DND-41 (cell line): ENCODE measurements around the gene SNX10.

Source experiments
- ATAC-seq: fragments of 200-7000 bp; cut with Tn5 transposase; 3 replicates; pipeline ENCODE4 v1.9.1; 2021; ENCODE audit warnings: low read depth; ENCODE audit not compliant: insufficient read depth
- DNase-seq: peaks from one replicate; pipeline ENCODE4 v3.0.0-alpha.2; 2020
- H2AFZ ChIP-seq: 2 replicates; pipeline ENCODE4 v1.6.0; 2012; ENCODE audit warnings: low read depth, low read length
- H3K27ac ChIP-seq: 2 replicates; pipeline ENCODE4 v1.5.1; 2012; ENCODE audit warnings: low read length, inconsistent platforms
- H3K27me3 ChIP-seq: fragments of 200-600 bp; sonication (generic); 2 replicates; pipeline ENCODE4 v1.6.0; 2012; ENCODE audit warnings: low read length, mild to moderate bottlenecking, inconsistent platforms; ENCODE audit not compliant: insufficient read depth, poor library complexity
- H3K36me3 ChIP-seq: 2 replicates; pipeline ENCODE4 v1.5.1; 2012; ENCODE audit warnings: low read length, inconsistent platforms; ENCODE audit not compliant: insufficient read depth
- H3K4me1 ChIP-seq: 2 replicates; pipeline ENCODE4 v1.5.1; 2012; ENCODE audit warnings: mild to moderate bottlenecking, low read length; ENCODE audit not compliant: insufficient read depth
- H3K4me2 ChIP-seq: 2 replicates; pipeline ENCODE4 v1.6.0; 2012; ENCODE audit warnings: mild to moderate bottlenecking, moderate library complexity, low read length, inconsistent platforms; ENCODE audit not compliant: insufficient read depth
- H3K4me3 ChIP-seq, 2 experiments: fragments of 200-600 bp in 1 of 2; shearing (Covaris generic) in 1 of 2; 2 replicates each; pipeline ENCODE4 v1.5.1; 2012 to 2016; ENCODE audit warnings: inconsistent platforms in 2 of 2, low read length in 2 of 2, mild to moderate bottlenecking in 2 of 2, low read depth in 1 of 2, moderate library complexity in 1 of 2
- H3K79me2 ChIP-seq: 2 replicates; pipeline ENCODE4 v1.6.0; 2012; ENCODE audit warnings: low read length, inconsistent platforms; ENCODE audit not compliant: insufficient read depth
- H3K9ac ChIP-seq: 2 replicates; pipeline ENCODE4 v1.6.0; 2012; ENCODE audit warnings: low read depth, mild to moderate bottlenecking, inconsistent platforms, low read length, moderate library complexity
- H3K9me3 ChIP-seq: 2 replicates; pipeline ENCODE4 v1.5.1; 2012; ENCODE audit warnings: low read length, moderate library complexity, mild to moderate bottlenecking, inconsistent platforms; ENCODE audit not compliant: insufficient read depth, severe bottlenecking
- H4K20me1 ChIP-seq: 2 replicates; pipeline ENCODE4 v1.6.0; 2012; ENCODE audit warnings: low read length; ENCODE audit not compliant: insufficient read depth
- EZH2 ChIP-seq: IDR thresholded peaks from 3 replicates; pipeline ENCODE4 v1.6.1; 2012; ENCODE audit warnings: borderline replicate concordance, low read depth, mild to moderate bottlenecking, moderate library complexity, low read length, inconsistent platforms; ENCODE audit not compliant: severe bottlenecking
- TF ChIP-seq, protein P1 (sequence below): IDR thresholded peaks from 2 replicates; pipeline ENCODE4 v1.5.1; 2012; ENCODE audit warnings: borderline replicate concordance, low read length, moderate library complexity, mild to moderate bottlenecking; ENCODE audit not compliant: poor library complexity, severe bottlenecking; ENCODE audit errors: extremely low read depth

Gene SNX10

GRCh38 chr7:26293569-26294308, 2.1 kb downstream of the SNX10 start:
- Histone ChIP-seq H3K9ac (no peak overlapping the region), H3K79me2 (peaks cover 6% of the 10 kb centered on the region), H3K36me3 (no peaks in the 10 kb centered on the region; the same call in 1 of the 2 replicates), H3K9me3 (no peaks in the 10 kb centered on the region), H3K4me2 (peak overlapping the region; percentile 84), H2AFZ (no peak overlapping the region), H4K20me1 (no peaks in the 10 kb centered on the region), H3K4me1 (peaks cover 25% of the 10 kb centered on the region), H3K27me3 (no peaks in the 10 kb centered on the region), H3K4me3 (no peak overlapping the region), H3K27ac (no peak overlapping the region)
- no peak for TF ChIP-seq EZH2
- TF ChIP-seq, protein P1, sequence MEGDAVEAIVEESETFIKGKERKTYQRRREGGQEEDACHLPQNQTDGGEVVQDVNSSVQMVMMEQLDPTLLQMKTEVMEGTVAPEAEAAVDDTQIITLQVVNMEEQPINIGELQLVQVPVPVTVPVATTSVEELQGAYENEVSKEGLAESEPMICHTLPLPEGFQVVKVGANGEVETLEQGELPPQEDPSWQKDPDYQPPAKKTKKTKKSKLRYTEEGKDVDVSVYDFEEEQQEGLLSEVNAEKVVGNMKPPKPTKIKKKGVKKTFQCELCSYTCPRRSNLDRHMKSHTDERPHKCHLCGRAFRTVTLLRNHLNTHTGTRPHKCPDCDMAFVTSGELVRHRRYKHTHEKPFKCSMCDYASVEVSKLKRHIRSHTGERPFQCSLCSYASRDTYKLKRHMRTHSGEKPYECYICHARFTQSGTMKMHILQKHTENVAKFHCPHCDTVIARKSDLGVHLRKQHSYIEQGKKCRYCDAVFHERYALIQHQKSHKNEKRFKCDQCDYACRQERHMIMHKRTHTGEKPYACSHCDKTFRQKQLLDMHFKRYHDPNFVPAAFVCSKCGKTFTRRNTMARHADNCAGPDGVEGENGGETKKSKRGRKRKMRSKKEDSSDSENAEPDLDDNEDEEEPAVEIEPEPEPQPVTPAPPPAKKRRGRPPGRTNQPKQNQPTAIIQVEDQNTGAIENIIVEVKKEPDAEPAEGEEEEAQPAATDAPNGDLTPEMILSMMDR, result no peak
- DNase-seq (no peak), ATAC-seq (no peak)

GRCh38 chr7:26295015-26295414, 3.4 kb downstream of the SNX10 start:
- H3K9ac ChIP-seq, result no peak overlapping the region
- ATAC-seq, result no peak

DNA sequence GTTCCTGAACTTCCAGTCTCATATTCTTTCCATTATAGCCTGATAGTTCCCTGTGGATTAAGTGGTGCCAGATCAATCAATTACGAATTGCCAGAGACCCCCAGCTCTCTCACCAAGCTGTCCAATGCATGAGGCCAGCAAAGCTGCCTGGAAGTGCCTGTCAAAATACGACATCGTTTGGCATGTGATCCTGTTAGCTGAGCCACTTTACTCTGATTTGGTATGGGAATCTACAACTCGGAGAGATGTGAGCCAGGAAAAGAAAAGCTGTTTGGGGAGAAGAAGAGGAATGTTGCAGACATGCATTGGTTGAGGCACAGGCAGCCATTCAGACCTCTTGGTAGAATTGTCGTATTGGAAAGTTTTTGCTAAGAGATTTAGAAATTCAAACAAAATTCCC, 3.9 kb downstream of the SNX10 start:
- DNase-seq, result no peak
- H3K4me3 ChIP-seq, result no peak overlapping the region
- no peaks in the 10 kb centered on the region for H3K27me3 ChIP-seq
- H3K79me2 ChIP-seq, result peaks cover 6% of the 10 kb centered on the region
- no peaks in the 10 kb centered on the region; the same call in 1 of the 2 replicates for H3K36me3 ChIP-seq
- H3K9me3 ChIP-seq, result no peaks in the 10 kb centered on the region
- H3K4me2 ChIP-seq, result no peak overlapping the region
- no peak for ATAC-seq
- no peaks in the 10 kb centered on the region for H4K20me1 ChIP-seq
- H3K9ac ChIP-seq, result no peak overlapping the region
- TF ChIP-seq, protein P1, result no peak
- no peak for TF ChIP-seq EZH2
- peaks cover 25% of the 10 kb centered on the region for H3K4me1 ChIP-seq
- H2AFZ ChIP-seq, result no peak overlapping the region
- no peak overlapping the region for H3K27ac ChIP-seq

More at GRCh38 chr7:26295015-26295414, 3.4 kb downstream of the SNX10 start:
- Histone ChIP-seq H3K27me3 (no peaks in the 10 kb centered on the region), H2AFZ (no peak overlapping the region), H3K4me1 (peaks cover 25% of the 10 kb centered on the region), H3K4me2 (no peak overlapping the region), H3K36me3 (no peaks in the 10 kb centered on the region; the same call in 1 of the 2 replicates), H3K9me3 (no peaks in the 10 kb centered on the region), H3K4me3 (no peak overlapping the region), H3K79me2 (peaks cover 6% of the 10 kb centered on the region), H4K20me1 (no peaks in the 10 kb centered on the region), H3K27ac (no peak overlapping the region)
- no peak for DNase-seq
- TF ChIP-seq, protein P1, result no peak
- no peak for TF ChIP-seq EZH2
